HT-29 (cell line): ENCODE results near the gene CATSPERB. TPM values are rescaled to one million over a fixed set of nuclear protein-coding genes. Genes with fewer than 3 reads are reported as not detected.
A peak's percentile ranks its signal among the peaks of the same experiment; 100 is the strongest.
"Not testable (repeated sequence)": the region's sequence is repeated elsewhere in the genome, so short reads cannot be mapped to it uniquely, and the experiment has no call there.

ENCODE experiments used
- DNase-seq: peaks from one replicate; pipeline ENCODE4 v3.0.0-alpha.2; 2015; ENCODE audit warnings: low spot score
- total RNA-seq: library from RNA; depleted of rRNA; stranded (reverse); fragments of >200 nt; shearing (Covaris generic); gene quantifications from 2 replicates; pipeline ENCODE4 v1.2.3, GENCODE V29; 2014

CATSPERB gene
- total RNA-seq, 1 experiment from 2014 or later: 0.61 TPM

- no peak for DNase-seq
Observed at GRCh38 chr14:91577632-91578233, 154.2 kb downstream of the CATSPERB start.

GRCh38 chr14:91575469-91576208, 156.2 kb downstream of the CATSPERB start:
- no peak for DNase-seq

- peak; percentile 15 for DNase-seq
Observed at GRCh38 chr14:91573894-91574837, 157.7 kb downstream of the CATSPERB start.

GRCh38 chr14:91573528-91573893, 158.4 kb downstream of the CATSPERB start:
- no peak for DNase-seq

- DNase-seq: no peak
Observed at GRCh38 chr14:91570021-91570420, 161.9 kb downstream of the CATSPERB start.

GRCh38 chr14:91569301-91569700, 162.6 kb downstream of the CATSPERB start:
- no peak for DNase-seq

- no peak for DNase-seq
Observed at GRCh38 chr14:91568626-91569025, 163.3 kb downstream of the CATSPERB start.

GRCh38 chr14:91567827-91568226, 164.1 kb downstream of the CATSPERB start:
- DNase-seq: not testable (repeated sequence)

- no peak for DNase-seq
Observed at GRCh38 chr14:91555531-91555930, 176.4 kb downstream of the CATSPERB start.

- DNase-seq: no peak
Observed at GRCh38 chr14:91554535-91555332, 177.2 kb downstream of the CATSPERB start.

- DNase-seq: no peak
Observed at GRCh38 chr14:91548108-91548507, 183.8 kb downstream of the CATSPERB start.

- DNase-seq: no peak
Observed at GRCh38 chr14:91545946-91546716, 185.8 kb downstream of the CATSPERB start.

GRCh38 chr14:91545204-91545603, 186.7 kb downstream of the CATSPERB start:
- no peak for DNase-seq

- no peak for DNase-seq
Observed at GRCh38 chr14:91536327-91536726, 195.6 kb downstream of the CATSPERB start.

GRCh38 chr14:91534059-91534458, 197.8 kb downstream of the CATSPERB start:
- DNase-seq: not testable (repeated sequence)

- no peak for DNase-seq
Observed at GRCh38 chr14:91533623-91534022, 198.3 kb downstream of the CATSPERB start.
